Measurements from ENCODE around the gene AUTS2.

The AUTS2 gene

DNA sequence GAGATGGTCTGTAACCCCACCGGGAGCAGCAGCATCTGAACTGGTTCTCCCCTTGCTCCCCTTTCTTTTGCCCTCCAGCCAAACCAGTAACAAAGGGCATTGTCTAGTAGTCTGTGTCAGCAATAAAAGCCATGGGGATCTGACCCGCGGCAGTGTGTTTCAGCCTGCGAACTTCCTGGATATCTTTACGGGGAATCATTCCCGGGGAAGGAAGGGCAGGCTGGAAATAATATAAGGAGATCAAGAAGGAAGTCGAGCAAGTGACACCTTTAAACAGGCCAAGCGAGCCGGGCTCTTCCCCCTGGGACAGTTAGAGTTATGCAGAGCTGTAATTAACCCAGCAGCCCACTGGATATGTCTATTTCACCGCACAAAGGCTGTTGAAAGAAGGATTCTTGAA is 872.5 kb downstream of the AUTS2 start:
- DNase-seq (ENCODE audit: low read depth) = no peak

DNA sequence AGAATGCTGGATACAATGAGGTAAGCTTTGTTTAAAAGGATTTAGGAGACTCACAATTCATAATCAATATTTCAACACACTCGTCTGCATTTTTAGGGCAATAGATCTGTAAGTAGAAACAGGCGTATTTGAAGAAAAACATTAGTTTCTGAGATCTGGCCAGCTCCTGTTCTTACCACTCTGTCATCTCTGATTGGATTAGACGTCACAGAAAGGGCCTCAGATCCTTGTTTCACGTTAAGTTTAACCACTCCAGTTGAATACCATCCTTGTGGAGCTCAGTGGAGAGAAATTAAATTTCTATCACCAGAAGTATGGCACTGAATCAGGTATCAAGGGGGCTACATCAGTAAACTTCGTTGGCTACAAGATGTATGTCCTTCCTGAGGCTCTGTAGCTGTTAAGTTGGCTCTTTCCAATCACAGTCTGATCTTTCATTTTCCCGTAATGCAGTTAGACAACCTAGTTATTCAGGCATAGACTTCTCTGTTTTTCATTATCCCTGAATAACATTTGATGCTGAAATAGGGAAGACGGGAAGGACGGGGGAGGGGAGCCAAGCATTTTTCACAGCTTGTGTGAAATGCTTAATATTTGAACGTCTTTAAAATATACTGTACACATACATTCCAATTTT is 874.4 kb downstream of the AUTS2 start:
- DNase-seq (ENCODE audit: low read depth) = no peak

DNA sequence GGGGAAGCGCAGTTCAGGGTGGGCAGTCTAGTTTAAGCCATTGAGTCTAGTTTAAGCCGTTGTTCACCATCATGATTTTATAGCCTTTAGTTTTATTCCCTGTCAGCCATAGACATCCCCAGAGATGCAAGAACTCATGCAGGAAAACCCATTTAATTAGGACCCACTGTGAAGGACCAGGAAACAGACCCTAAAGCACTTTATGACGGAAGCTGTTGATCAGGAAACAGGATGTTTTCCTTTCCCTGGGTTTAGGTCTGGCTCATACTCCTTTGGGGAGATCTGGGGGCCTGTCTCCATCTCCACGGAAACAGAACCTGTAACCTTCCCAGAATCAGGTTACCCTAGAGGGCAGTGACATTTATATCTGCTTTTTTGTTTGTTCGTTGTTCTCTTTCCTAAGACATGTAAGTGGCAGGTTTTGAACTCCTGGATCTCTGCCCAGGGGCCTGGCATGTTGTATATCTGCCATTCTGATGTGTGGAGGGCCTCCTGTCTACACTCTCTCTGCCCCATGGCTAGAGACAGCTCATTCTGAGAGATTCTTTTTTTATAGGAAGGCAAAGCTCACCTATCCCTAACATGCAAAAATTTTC is 876.5 kb downstream of the AUTS2 start:
- DNase-seq (ENCODE audit: low read depth) = no peak

DNA sequence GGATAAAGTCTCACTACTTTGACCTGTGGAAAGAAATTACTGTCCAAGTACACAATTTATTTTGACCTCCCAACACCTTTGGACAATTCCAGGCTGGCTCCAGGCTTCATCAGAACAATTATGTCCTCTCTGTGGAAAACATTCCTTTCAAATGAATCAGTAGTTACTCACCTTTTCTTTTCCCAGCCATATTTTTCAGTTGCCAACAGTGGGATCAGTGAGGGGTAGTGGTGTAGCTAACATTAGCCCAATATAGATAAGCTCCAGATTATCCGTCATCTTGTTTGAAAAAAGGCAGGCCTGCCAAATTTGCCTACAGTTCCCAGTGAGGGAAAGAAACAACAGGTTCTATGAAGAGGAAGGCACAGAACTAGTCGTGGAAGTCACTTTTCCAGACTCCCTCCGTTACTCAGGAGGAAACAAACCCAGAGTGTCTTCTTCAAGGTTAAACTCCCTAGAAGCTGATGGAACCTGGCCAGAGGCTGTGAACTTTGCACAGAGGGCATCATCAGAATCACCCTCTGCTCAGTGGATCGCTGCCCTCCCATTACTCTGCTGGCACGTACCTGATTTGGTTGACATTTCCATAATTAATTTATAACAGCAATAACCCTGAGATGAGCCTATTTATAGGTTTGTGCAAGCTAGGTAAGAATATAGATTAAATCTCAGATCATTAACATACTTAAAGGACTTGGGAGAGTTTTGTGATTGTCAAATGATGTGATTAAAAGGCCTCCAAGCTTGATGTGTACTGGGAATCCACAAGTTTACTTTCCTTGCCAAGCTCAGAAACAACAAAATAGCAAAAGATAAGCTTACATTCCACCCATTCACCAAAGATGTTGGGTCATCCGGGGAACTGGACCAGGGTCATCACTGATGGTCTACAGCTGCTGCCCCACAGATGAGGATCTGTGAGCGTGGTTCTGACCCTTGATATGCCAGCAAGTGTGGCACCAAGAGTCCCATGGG is 879.0 kb downstream of the AUTS2 start:
- DNase-seq (ENCODE audit: low read depth) = no peak

DNA sequence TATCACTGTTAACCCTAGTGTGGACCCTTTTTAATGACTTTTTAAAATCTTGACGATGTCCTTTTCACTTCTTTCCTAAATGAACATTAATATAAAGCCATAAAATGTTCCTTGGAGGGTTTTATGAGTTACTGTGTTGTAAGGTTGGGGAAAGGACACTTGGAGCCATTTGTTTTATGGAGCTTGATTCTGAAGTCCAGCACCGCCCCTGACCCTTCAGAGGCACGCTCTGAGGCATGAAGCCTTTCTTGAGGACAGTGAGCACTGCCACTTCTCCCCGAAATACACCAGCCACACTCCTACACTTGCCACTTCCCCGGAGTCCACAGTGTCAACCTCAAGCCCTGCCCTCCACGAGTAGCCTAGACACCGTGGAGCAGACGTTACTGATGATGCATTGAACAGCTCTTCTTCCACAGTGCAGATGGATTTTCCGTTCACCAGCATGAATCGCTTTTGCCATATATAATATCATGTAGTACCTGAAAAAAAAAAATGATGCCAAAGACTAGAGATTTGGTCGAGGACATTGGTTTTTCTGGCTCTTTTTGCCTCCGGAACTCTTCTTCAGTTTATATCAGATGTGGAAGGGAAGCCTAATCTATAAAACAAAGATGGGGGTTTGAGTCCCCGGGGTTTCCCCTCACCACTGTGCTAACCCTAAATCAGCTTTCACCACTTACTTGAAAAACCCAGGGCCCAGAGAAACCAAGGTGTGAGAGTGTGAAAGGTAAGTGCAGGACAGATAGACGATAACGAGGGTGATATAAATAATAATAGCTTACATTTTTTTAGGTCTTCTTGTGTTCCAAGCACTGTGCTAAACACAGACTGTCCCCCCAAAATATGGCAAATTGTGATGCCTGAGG is 881.1 kb downstream of the AUTS2 start:
- no peak for DNase-seq (ENCODE audit: low read depth)

DNA sequence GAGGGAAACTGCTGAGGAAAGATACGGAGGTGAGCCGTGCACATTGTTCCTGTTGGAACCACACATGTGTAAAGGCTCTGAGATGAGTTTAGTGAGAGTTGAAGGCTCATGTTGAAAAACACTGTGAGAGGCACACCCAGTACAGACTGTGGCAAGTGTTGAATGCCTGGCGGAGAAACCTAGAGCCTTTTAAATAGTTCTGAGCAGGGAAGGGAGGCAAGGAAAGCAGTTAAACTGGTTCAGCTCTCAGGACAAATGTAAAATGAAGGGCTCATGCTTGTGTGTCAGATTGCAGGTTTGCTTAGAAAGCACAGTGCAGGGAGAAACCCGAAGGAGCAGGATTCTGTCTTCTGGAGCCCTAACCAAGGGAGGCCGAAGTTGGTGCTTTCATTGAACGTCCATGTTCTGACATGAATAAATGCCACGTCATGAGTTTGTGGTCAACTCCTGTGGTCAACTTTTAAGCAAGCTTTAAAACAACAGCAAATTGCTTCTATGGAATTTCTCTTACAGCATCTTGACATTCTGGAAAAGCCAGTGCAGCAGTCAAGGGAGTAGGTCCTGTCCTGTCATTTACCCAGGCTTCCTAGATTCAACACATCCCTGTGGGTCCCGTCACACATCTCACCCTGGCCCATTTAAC is 882.8 kb downstream of the AUTS2 start:
- no peak for DNase-seq (ENCODE audit: low read depth)

DNA sequence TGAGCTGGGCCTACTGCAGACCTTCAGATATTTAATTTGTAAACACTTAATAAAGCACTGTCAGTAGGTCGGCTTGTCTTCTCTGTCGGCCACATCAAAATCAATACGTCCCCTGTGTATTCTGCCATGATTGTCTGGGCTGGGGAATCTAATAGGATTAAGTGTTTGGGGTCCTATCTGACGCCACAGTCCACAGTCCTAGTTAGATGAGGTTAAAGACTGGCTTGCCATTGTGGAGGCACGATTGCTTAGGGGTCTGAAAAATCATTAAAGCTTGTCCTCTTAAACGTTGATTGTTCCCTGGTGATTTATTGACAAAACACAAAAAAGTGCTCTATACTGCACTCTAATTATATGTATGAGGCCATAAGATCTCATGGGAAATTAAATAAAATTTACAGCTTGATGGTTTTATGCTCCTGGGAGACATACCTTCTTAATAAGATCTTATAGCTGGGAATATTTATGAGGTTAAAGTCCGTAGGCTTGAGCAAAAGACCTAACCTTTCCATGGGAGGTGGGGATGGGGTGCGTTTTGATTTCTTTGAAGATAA is 883.4 kb downstream of the AUTS2 start:
- DNase-seq (ENCODE audit: low read depth) = no peak

DNA sequence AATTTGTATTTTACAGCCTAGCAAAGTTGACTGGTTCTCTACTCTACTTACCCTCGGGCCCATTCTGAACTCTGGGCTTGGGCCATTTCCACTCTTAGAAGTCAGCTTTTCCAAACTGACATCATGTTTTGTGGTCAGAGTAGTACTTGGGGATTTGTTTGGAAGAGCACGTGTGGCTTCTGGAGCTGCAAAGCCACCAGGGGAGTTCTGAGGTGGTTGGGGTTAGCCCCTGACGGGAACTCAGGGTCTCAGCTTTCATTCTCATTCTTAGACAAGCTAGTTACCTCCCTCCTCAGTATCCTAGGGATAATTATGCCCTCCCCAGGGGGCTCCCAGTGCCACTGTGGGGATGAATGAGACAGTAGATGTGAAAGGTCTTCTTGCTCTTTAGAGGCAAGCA is 886.0 kb downstream of the AUTS2 start:
- no peak for DNase-seq (ENCODE audit: low read depth)

DNA sequence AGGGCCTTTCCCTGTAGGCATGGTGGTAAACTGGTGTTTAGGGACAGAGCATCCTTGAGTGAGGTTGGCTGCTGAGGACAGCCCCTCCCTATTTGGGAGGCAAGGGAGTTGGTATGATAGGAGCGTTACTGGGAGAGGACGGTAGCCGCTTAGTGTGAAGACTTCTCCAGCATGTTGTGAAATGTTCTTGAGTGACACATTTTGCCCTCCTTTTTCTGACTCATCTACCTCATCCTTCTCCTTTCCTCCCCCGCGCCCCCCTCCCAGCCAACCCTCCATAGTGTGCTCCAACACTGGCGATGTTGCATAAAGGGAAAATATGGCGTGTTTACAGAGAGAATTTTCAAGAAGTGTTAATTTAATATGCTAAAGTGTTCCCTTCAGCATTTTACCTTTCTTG is 888.7 kb downstream of the AUTS2 start:
- DNase-seq (ENCODE audit: low read depth) = no peak

DNA sequence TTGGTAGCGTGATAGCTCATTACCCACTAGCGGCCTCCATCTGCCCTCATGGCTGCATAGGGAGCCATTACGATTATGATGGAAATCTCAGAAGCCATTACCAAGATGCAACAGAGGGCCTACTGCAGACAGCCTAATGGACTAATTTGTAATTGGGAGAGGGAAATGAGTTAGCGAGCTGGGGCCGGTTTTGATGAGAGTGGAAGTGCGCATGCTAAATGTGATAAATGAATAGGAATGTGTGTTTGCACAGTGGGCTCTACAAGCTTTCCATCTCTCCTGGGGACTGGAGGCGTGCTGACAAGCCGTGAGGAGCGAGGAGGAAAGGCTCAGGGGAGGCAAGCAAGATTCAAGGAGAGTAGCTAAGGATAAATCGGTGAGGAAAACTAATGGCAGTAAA is 889.2 kb downstream of the AUTS2 start:
- DNase-seq (ENCODE audit: low read depth) = no peak

DNA sequence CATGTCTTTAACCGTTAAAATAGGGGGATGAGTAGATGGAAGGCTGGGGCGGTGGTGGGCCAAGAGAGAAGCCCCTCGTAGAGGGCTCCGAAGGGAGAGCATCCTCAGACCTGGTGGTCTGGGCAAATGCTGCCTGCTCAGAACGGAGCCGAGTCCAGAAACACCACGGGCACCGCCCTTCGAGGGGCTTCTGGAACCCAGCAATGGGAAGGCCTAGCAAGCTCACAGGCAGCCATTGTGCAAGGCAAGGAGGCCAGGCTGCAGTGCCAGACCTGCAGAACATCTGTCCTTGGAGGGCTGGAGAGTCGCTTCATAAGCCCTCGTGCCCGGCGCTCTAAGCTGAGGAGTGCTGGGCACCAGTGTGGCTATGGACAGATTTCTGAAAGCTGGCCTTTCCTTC is 889.6 kb downstream of the AUTS2 start:
- no peak for DNase-seq (ENCODE audit: low read depth)

DNA sequence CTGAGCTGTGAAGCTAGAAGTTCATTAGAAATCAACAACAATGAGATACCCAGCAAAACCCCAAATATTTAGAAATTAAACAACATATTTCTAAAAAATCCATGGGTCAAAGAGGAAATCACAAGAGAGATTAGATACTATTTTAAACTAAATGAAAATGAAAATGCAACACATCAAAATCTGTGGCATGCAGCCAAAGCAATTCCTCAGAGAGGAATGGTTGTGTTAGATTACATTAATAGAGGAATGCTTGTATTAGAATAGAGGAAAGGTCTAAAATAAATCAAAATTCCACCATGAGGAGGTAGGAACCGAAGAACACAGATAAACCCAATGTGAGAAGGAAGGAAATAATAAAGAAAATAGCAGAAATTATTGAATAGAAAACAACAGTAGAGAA is 891.5 kb downstream of the AUTS2 start:
- DNase-seq (ENCODE audit: low read depth) = no peak

DNA sequence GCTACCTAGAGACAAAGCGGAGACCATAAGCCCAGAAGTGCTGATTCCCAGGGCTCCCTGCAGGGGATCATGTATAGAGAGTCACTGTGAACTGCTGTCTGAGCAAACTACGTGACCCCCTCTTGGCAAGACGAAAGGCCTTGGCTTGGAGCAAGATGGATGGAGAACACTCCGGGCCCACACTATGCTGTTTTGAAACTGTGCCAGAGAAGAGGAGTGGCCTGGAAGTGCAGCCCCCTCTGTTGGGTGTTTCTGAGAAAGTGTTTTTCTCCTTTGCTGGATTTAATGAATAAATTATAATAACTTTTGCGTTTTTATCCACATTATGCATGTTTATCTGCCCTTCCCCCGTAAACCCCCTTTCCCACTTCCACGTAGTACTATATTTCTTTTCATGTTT is 894.4 kb downstream of the AUTS2 start:
- DNase-seq (ENCODE audit: low read depth) = no peak

DNA sequence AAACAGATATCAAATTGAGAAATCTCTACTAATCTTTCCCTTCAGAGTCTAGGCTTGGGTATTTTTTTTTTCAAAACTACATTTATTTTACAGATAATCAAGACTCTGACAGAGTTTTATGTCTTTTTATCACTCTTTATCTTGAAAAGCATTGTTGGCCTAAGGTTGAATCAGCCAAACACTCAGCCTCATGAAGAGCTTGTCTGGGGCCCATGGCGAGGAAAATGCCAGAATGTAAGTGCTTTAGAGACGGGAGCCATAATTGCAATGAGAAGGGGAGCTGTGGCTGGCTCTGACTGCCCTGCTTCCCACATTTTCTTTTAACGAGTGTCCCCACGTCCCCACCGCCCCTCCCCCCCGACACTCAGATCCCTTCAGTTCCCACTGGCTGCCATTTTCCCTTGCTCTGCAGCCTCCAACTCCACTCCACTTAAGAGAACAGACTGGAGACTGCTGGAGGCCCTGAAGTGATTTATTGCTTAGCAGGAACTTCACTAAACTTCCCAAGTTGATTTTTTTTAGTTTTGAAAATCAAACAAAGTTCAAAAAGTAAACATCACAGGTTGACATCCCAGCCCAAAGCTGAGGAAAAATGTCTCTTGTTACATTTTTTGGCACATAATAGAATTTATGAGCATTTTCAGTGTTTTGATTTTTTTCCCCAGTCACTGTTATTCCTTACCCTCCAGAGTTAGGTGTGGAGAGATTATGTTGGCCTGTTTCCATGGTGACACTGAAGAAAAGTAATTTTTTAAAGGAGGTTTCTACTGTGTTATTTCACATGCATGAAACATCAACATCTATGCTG is 896.2 kb downstream of the AUTS2 start:
- DNase-seq (ENCODE audit: low read depth) = no peak

DNA sequence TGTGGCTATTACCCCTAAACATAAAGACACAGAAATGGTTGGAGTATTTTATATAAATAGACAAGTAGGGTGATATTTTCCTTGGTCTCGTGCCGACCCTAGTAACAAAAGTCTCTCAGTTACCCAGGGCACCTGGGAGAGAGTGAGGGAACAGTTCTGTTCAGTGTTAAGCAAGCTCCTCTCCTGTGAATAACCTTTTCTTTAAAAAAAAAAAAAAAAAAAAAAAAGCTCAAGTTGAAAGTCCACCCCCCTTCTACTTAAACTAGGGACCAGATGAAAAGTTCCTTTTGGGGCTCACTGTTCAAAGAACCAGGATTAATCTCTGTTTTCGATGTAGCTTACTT is 896.7 kb downstream of the AUTS2 start:
- DNase-seq (ENCODE audit: low read depth) = no peak

DNA sequence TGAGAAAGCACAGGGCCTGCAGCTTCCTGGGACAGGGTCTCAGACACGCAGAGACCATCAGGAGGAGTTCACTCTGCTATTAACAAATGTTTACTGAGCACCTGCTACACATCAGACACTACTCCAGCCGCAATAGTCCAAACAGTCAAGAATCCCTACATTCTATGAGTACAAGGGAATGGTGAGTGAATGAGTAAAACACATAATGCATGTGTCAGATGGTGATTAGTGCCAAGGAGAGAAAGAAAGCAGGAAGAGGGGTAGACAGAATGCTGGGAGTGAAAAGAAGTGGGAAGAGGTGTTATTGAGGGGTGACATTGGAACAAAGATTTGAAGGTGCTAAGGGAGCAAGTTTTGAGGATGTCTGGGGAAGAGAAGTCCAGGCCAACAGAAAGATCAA is 899.5 kb downstream of the AUTS2 start:
- DNase-seq (ENCODE audit: low read depth) = no peak

DNA sequence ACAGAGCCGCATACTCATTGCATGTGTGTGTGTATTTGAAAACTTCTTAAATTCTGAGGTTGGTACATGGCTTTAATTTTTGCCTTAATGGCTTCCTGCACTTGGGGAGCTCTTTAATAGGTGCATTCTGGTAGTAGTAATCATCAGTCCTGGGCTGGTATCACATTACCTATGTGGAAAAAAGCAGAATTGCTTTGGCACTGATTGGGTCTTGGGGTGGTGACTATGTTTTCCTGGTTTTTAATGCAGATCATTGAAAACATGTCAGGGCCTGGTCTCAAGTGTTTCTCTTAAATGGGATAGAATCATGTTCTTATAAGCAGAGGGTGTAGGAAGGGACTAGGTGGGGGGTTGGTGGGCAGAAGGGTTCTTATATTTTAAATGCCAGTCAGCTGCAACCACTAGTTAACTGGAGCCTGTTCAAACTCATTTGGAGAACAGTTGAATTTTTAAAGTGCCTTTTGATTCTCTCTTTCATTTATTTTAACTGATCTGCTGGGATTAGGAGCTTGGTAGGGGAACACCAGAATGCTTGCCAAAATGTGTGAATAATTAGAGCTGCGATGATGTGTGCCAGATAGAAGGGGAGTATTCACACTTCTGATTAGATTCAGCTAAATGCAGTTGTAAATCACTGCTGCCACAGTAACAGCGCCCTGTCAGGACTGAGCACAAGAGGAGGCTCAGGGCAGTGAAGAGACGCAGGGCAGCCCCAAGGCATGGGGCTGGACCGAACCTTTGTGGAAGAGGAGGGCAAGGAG is 900.1 kb downstream of the AUTS2 start:
- no peak for DNase-seq (ENCODE audit: low read depth)

DNA sequence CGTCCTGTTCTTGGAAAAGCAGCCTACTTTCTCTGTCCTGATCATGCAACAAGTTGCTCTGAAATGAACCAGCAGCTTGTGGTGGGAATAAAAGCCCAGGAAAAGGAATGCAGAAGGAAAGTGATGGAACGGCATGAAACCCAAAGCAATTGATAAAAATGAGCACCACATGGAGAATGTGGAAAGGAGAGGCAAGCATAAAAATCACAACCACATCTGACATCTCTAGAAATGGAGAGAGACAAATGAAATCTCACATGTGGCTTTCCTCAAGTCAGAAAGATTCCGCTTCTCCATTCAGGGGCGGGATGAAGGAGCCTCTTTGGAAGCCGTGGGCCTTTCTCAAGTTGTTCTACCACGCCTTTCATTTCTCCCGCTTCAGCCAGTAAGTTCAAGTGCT is 902.0 kb downstream of the AUTS2 start:
- DNase-seq (ENCODE audit: low read depth) = no peak

DNA sequence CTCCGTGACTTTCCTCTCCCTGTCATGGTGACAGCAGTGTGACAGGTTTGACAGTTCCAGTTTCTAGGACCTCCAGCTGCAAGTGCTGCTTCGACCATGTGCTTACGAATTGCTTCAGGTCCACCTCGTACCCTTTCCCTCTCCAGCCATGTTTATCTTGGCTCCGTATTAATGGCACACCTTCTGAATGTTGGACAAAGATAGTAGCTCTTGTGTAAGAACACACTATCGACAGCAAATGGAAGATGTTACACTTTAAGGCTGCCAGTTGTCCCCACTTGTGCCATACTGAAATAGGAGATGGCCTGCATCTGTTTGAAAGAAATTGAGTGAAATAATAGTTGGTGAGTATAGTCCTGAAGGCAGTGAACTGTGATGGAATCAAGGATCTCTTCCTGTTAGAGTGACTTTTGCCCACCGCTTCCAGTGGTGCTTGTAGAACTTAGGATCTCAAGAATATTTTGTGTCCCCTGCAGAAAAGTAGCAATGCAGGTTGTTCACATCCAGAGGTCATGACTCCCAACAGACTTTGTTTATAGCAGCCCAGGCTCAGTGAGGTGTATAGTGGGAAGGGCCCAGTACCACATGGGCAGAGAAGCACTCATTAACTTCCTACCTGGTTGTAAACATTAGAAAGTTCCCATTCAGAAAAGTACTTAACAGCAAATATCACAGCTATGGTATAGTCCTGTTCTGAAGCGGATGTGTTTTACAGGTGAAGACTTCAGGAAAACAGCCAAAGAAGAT is 904.0 kb downstream of the AUTS2 start:
- no peak for DNase-seq (ENCODE audit: low read depth)

Measured in CMK (cell line).